Activated gamma-delta T cell treated with Interleukin-2 at 50 U/mL for 16 hours (primary cell): ENCODE results near the gene APOBR.
"Not testable (repeated sequence)": the region's sequence is repeated elsewhere in the genome, so short reads cannot be mapped to it uniquely, and the experiment has no call there.

ENCODE experiments used
- DNase-seq: peaks from one replicate; pipeline ENCODE4 v3.0.0-alpha.2; 2020

The APOBR gene

GRCh38 chr16:28527985-28528384, 33.5 kb downstream of the APOBR start:
- no peak for DNase-seq

- DNase-seq = no peak
Measured at GRCh38 chr16:28528463-28528867, 34.0 kb downstream of the APOBR start.

- DNase-seq = no peak
Measured at GRCh38 chr16:28529124-28529523, 34.7 kb downstream of the APOBR start.

GRCh38 chr16:28531777-28532744, 37.6 kb downstream of the APOBR start:
- no peak for DNase-seq

- DNase-seq = no peak
Measured at GRCh38 chr16:28532940-28533647, 38.7 kb downstream of the APOBR start.

- no peak for DNase-seq
Measured at GRCh38 chr16:28534542-28535373, 40.3 kb downstream of the APOBR start.

- no peak for DNase-seq
Measured at GRCh38 chr16:28537076-28537475, 42.6 kb downstream of the APOBR start.

- no peak for DNase-seq
Measured at GRCh38 chr16:28537964-28538732, 43.7 kb downstream of the APOBR start.

- no peak for DNase-seq
Measured at GRCh38 chr16:28538733-28539596, 44.5 kb downstream of the APOBR start, which contains the start of gene NUPR1. Gene NUPR1 (minus strand): TSS chr16:28538974. CDS start chr16:28538907, 67 bp downstream.

- no peak for DNase-seq
Measured at GRCh38 chr16:28540346-28540745, 45.9 kb downstream of the APOBR start.

- no peak for DNase-seq
Measured at GRCh38 chr16:28542646-28543045, 48.2 kb downstream of the APOBR start.

- DNase-seq = no peak
Measured at GRCh38 chr16:28543072-28543471, 48.6 kb downstream of the APOBR start.

- DNase-seq = no peak
Measured at GRCh38 chr16:28544998-28545397, 50.6 kb downstream of the APOBR start.

GRCh38 chr16:28545964-28546363, 51.5 kb downstream of the APOBR start:
- DNase-seq = not testable (repeated sequence)

- DNase-seq = no peak
Measured at GRCh38 chr16:28546626-28547025, 52.2 kb downstream of the APOBR start.

- no peak for DNase-seq
Measured at GRCh38 chr16:28548306-28548802, 53.9 kb downstream of the APOBR start.
